Activated CD4-positive, CD25-positive, alpha-beta regulatory T cell treated with anti-CD3 and anti-CD28 coated beads, Interleukin-2, amount 50 U/mL, for 16 hours (primary cell): ENCODE results near the gene CDH22.

ENCODE experiments used
- DNase-seq: peaks from one replicate; pipeline ENCODE4 v3.0.0-alpha.2; 2020; ENCODE audit warnings: low read depth, low spot score

The CDH22 gene

DNA sequence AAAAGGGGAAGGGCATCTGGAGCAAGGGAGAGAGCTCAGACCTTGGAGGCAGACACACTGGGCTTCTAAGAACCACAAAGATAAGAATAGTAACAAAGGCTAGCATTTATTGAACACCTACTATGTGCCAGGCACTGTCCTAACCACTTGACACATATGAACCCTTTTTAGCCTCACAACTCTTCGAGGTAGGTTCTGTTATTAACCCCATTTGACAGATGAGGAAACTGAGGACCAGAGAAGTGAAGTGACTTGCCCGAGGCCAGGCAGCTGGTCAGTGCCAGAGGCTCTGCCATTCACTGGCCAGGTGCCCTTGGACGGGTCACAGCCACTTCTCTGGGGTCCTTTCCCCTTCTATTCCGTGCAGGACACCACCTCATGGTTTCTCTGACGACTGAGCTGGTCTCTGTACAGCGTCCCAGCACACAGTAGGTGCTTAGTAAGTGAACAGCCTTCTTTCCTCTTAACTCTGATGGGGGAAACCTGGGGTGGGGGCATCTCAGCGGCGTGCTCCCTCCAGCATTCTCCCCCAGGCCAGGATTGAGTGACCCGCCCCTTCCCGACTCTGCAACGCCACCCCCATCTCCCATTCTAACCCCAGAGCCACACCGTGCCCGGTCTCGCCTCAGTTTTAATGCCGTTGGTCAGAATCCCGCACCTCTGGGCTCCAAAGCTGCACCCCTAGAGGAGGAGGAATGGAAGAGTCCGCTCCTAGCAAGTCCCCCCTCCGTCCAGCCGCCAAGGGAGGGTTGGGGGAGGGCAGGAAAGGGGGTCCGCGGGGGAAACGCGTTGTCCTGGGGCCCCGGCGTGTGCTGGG lies 134.4 kb downstream of the CDH22 start:
- no peak for DNase-seq

DNA sequence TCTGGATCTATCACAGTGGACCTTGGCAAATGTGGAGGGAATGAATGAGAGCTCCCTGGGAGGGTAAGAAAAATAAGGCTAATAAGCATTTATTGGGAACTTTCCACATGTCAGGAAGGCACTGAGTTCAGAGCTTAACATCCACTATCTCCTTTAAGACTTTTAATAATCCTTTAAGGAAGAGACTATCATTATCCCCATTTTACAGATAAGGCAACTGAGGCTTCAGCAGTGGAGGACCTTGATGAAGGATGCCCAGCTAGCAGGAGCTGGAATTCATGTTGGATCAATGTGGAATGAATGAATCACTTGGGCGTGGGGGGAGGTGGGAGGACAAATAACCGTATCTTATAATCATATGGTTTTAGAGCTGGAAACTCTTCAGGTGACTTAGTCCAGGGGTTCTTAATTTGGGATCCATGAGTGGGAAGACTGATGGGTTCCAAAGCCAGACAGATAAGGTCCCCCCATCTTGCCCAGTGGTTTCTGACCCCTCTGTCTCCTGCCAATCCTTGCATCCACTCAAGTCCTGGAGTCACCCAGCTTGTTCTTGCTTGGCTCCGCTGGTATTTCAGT lies 135.2 kb downstream of the CDH22 start:
- DNase-seq, result no peak

DNA sequence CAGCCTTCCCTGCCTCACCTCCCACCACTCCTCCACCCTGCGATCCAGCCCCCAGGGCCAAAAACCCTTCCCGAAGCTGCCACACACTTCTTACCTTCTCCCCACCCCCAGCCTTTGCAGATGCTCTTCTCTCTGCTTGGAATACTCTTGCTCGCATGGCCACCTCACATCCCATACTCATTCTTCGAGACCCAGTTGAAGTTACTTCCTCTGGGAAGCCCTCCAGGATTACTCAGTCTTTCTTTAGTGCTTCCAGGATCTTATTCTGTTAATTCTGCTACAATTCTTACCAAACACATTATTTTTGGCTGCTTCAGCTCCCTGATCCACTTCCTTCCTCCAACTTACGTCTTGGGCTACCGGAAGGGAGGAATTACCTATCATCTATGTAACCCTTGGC lies 135.8 kb downstream of the CDH22 start:
- no peak for DNase-seq

DNA sequence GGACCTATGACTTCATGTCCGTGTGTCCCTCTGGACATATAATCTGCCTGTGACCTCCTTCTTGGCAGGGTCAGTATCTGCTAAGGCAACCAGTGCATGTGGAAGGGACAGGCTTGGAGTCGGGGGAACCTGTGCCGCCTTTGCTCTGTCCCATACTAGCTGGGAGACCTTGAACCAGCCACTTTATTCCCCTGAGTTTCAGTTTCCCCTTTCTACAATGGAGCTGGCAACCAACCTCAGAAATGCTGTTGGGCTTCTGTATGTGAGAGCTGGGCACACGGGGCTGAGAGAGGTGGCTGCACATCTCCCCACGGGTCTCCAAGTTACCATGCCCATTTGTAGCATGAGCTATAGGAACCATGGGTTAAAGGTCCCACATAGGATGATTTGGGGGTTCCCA lies 136.4 kb downstream of the CDH22 start:
- no peak for DNase-seq

DNA sequence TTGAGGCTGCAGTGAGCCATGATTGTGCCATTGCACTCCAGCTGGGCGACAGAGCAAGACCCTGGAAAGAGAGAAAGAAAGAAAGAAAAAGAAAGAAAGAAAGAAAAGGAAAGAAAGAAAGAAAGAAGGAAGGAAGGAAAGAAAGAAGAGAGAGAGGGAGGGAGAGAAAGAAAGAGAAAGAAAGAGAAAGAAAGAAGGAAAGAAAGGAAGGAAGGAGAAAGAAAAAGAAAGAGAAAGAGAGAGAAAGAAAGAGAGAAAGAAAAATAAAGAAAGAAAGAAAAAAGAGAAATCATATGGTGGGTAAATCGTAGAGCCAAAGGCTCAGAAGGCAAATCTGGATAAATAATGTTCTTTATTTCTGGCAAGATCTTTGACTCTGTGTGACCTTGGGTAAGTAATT lies 136.8 kb downstream of the CDH22 start:
- no peak for DNase-seq

DNA sequence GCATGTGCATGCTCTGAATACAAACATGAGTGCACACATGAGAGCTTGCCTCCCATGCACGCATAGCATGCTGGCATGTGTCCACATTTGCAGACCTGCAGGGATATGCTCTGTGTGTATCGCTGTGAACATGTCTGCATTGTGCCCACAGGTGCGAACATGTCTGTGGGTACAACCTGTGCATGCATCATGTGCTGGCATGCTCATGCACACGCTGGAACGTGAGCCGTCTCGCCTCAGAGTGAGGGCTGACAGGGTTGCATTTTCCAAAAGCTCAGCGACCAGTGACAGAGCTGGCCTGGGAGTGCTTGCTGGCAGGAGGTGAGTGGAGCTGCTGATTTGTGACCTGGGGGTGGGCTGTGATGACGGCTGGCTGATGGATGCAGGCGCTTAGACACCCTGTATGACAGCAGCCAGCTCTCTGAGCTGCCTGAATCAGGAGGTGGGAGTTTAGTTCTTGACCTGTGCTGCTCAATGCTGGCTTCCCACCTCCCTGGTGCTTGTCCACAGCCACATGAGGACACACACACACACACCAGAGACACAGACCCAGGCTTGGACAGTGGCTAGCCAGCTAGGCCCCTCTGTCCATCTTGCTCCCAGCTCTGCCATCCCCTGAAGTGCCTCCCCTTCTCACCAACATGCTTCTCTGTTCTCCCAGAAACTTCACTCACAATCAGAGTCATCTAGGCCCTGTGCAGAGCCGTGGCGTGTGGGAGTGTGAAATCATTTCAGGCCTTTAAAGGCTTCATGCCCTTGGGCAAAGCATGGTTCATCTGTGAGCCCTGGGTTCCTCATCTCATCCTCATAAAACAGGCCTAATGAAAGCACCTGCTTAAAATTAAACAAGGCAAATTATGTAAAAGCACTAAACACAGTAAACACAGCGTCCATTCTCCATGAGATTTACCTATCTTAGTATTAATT lies 138.8 kb downstream of the CDH22 start:
- no peak for DNase-seq

DNA sequence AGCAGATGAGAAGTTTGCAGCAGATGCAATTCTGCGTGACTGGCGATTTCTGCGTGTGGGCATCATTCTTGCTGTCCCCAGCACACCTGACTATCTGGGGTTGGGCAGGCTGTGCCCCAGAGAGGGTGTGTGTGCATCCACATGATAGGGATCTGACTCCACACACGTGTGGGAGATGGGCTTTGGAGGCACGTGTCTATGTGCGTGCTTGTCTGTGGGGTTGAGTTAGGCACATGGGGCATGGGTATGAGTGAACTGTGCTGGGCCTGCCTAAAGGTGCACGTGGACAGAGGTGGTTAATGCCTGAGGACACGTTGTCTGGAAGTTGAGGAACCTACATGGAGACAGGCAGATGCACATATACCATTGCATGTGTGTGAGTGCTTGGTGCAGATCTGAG lies 139.9 kb downstream of the CDH22 start:
- DNase-seq, result no peak

DNA sequence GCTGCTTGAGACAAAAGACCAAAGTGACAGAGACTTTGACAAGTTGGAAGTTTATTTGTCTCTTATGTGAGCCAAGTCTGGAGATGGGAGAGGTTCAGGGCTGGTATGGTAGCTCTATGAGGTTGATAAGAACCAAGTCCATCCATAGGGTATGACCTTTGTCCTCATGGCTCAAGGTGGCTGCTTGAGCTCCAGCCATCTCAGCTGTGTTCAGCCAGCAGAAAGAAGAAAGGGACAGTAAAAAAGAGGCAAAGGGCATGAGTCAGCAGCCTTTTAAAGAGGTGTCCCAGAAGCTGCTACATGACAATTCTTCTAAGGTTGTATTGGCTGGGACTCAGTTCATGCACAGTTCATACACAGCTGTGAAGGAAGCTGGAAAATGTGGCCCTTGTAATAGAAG lies 141.2 kb downstream of the CDH22 start:
- no peak for DNase-seq

DNA sequence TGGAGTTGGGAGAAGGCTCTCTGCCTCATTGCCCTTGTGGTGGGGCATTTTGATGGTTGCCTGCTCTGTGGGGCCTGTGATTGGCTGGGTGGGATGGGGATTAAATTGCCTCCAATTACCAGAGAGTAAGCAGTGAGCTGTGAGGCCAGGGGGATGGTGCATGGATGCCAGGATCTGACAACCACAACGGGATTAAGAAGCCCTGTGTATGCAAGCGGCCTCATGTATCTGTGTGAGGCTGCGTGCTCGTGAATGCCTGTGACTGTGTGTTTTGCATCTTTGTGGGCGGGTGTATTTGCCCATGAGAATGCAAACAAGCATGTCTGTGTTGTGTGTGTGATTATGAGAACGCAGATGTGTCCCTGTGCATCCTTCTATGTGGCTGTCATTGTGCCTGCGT lies 144.0 kb downstream of the CDH22 start:
- DNase-seq, result no peak

DNA sequence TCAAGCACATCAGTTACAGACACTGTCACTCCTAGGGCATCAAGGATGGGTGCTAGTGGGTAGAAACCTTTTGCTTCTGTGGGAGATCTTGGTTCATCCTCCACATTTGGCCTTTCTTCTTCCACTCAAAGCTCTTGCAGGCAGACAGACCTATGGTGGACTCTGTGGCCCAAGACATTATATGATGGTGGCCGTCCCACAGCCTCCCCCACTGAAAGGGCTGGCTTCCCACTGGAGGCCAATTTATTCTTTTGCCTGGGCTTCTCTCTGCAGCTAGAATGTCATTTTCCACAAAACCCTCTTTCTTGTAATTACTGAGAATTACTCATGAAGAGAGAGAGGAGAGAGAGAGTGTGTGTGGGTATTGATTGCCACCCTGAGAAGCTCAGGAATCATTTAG lies 146.4 kb downstream of the CDH22 start:
- DNase-seq, result no peak

DNA sequence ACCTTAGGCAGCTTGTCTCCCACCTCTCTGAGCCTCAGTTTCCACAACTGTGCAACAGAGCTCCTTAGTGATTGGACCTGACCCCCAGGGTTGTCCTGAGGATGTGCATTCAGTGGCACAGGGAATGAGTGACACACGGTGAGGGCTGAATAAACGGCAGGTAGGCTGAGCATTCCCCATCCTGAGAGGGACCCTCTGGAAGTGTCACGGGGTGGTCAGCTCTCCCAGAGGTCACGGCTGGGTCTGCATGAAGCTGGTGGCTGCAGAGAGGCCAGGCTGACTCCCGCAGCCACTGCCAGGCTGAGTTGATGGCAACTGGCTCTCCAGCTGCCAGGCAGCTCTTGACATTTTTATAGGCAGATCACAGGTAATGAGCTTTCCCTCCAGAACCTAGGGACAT lies 147.6 kb downstream of the CDH22 start:
- DNase-seq, result no peak

DNA sequence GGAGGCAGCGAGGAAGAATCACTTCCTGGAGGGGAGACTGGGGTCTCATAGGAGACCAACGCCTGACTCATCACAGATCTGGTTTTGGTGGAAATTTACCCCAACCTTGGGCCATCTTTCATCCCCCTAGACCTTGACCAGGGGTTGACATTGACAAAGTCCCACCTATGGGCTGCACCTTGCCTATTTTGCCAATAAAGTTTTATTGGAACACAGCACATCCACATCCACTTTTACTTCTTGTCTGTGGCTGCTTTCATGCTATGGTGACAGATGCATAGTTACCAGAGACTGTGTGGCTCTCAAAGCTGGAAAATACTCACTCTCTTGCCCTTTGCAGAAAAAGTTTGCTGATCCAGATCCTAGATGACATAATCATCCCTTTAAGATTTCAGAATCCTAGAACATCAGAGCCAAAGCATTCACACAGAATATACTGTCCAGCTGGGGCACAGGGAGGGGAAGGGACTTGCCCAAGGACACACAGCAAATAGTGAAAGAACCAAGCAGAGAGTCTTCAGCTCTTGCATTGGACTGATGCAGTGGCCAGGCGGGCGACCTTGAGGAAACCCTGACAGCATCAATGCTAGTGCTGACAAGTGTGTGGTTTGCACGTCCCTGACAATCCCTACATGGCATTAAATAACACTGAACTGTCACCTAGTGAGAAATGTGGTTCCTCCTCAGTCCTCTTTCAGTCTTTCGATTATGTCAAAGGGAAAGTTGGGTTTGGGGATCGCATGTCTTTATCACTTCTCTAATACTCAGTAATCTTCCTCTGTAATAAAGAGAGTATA lies 149.0 kb downstream of the CDH22 start:
- DNase-seq, result no peak

DNA sequence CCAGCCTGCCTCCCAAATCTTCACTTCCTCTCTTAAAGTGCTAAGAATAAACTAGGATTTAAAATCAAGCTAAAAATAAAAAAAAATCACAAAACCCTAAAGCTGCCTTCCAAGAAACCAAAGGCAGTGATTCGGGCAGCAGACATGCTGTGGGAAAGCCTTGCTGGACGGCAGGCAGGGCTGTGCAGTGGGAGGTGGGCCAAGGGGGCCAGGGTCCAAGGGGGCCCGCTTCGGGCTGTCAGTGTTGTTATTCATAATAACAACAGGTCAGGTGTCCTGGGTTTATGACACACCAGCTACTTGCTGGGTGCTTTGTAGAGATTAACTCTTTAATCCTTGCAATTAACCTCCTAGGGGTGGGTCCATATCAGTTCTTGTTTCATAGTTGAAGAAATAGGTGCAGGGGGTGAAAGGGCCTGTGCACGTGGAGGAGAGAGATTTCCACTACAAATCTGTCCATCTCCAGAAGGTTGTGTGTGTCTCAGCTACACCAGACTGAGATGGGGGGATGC lies 149.8 kb downstream of the CDH22 start:
- DNase-seq, result no peak

DNA sequence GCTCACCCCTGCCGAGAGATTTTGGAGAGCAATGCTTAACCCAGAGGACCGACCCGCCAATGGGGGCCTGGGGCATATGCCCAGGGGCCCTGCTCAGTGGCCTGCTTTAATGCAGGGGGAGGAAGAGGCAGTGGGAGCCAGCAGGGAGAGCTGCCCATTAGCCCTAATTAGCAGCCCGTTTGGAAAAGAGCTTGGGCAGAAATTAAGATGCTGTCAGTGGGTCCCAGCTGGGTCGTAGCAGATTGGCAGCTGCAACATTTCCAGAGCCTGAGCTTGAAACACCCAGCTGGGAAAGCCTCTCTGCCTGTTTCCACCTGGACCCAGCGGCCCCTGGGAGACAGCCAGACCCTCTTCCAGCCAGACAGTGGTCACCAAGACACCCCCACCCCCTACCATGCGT lies 150.7 kb downstream of the CDH22 start:
- DNase-seq, result no peak

DNA sequence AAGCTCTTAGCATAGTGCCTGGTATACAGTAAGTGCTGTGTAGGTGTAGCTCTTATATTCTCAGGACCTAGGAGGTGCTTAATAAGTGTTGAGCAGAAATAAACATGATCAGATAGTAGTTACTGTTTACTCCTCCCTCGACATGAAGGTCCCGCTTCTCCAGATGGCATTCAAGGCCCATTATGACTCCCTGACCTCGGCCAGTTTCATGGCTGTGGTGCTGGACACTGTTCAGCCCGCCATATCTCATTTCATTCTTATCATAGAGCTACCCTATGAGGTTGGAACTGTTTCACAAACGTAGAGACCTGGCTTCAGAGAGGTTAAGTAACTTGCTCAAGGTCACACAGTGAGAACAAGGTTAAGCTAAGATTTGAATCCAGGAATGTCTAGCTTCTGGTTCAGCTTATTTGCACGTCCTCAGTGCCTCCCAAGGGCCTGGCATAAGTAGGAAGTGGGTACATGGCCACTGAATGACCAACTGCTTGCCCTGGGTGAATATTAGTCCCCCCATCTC lies 151.2 kb downstream of the CDH22 start:
- DNase-seq, result no peak

DNA sequence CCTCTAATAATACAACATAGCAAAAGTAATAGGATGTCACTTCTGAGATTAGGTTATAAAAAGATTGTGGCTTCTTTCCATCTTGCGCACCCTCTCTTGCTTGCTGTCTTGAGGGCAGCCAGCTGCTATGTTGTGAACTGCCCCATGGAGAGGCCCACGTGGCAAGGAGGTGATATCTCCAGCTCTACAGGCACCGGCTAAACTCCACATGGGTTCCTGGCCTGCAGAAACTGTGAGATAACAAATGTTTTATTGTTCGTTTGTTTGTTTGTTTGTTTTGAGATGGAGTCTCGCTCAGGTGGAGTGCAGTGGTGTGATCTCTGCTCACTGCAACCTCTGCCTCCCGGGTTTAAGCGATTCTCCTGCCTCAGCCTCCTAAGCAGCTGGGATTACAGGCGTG lies 152.2 kb downstream of the CDH22 start:
- no peak for DNase-seq

DNA sequence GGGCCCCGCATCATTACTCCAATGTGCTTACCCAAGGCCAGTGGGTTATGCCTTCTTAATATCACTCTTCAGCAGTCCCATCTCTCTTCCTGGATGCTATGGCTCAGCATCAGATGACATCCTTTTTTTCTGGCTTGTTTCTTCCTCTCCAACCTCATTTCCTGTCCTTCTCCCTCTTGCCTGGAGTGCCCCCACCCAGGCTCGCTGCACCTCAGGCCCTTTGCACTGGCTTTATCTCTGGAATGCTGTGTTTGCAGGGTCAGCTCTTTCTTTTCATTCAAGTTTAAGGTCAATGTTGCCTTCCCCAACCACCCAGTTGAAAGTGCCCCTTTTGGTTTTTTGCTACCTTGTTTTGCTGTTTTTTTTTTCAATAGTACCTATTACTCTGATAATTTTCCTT lies 153.5 kb downstream of the CDH22 start:
- no peak for DNase-seq

DNA sequence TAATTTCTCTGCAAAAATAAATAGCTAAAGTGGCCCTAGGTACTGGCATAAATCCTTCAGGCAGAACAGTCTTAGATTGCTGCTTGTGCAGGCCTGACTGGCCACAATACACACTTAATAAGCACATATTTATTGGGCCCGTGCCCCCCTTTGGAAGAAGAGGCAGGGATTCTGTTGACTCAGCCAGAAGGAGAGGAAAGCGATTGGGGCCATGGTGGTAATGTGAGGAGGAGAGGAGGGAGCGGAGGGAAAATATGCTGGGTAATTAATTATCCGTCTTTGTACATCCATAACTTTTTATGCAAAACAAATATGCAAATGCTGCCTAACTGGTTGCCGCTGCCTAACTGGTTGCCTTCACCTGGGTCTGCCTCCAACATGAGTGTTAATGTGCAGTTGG lies 154.0 kb downstream of the CDH22 start:
- DNase-seq, result no peak

DNA sequence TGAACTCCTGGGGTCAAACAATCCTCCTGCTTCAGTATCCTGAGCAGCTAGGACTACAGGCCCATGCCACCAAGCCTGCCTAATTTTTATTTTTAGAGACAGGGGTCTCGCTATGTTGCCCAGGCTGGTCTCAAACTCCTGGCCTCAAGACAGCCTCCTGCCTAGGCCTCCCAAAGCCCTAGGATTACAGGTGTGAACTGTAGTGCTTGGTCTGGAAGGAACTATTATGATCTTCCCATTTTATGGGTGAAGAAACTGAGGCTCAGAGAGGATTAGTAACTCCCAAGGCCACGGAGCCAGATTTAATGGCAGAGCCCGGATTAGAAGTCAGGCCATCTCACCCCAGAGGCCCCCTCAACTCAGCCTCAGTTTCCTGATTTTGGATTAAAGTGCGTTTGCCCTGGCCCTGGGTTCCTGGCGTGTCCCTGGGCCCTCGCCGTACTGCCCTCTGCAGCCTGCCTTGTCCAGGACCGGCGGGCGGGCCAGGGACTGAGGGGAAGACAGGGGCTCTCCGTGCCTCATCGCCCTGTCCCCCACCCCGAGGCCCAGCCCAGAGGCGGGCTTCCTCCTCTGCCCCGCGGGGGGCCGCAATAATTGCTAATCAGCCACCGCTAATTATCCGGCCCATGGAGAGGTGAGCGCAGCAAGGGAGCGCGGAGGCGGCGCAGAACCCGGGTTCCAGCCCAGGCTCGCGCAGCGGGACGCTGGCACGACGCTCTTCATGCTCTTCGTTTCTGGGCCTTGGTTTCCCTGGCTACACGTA lies 155.3 kb downstream of the CDH22 start:
- DNase-seq, result no peak

DNA sequence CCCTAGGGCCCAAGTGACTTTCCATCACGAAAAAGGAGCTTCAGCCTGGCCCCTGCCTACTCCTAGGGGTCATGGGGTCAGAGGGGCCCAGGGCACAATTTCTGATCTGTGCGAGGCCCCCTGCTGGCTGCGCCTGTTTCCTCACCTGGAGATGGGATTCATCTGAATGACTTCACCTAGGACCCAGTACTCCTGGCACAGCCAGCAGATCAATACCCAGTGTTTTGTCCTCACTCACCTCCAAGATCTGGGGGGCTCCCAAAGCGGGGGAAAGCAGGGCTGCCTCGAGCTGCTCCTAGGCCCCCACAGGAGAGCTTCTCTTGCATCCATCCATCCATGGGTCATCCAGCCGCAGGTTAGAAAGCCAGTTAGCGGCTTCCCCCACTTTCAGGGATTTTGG lies 156.4 kb downstream of the CDH22 start:
- no peak for DNase-seq

DNA sequence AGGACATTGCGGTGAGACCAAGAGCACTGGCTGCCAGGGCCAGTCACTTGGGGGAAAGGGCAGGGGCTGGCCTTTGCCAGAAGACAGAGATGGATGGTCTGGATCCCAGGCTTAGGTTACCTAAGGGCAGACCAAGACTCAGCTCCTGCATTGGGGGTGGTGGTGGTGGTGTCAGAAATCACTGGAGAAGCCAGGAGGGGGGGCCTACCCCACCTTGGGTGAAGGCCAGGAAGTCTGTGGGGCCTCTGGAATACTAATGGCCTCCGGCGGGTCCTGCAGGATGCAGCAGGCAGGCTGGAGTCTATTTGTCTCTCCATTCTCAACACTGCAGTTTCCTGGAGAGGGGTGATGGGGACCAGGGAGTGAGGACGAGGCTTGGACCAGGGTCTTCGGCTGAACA lies 157.4 kb downstream of the CDH22 start:
- DNase-seq, result no peak
